Measurements from ENCODE around the gene ISL2.

DNA sequence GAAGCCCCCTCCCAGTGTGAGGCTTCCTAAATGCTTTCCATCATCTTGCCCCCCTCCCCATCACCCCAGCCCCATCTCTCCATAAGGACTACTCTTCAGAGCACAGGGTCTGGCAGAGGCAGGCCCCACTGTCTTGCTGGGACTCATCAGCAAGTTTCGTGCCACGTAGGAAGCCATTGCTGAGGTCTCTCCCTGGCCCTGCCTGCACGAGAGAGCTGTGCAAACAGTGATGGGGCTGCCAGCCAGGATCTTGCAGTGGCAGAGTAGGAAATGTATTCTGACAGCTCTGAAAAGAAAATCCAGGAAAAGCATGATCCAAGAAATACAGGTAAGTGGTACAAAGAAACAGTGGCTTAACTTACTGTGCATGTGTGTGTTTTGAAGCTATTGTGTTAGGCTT is 22.6 kb downstream of the ISL2 start:
- no peak for TF ChIP-seq CTCF (IDR thresholded peaks at IDR 0.05)
- TF ChIP-seq POLR2A (IDR thresholded peaks at IDR 0.05): no peak
- no peak for TF ChIP-seq POLR2AphosphoS5 (IDR thresholded peaks at IDR 0.05)

Data from prostate gland (tissue), 2 donors.